CD4-positive, alpha-beta T cell treated with Interleukin-6 for 4 hours (primary cell): ENCODE results near the gene OXCT2.
"Not testable (repeated sequence)": the region's sequence is repeated elsewhere in the genome, so short reads cannot be mapped to it uniquely, and the experiment has no call there.

Experiments used
- DNase-seq: peaks from one replicate; pipeline ENCODE4 v3.0.0-alpha.2; 2020; ENCODE audit warnings: mixed read lengths

The OXCT2 gene

GRCh38 chr1:39771022-39771532 lies at the start of gene OXCT2:
OXCT2 (minus strand) TSS chr1:39771348; CDS start chr1:39771255, 93 bp downstream.
- not testable (repeated sequence) for DNase-seq

- DNase-seq: no peak
Observed at GRCh38 chr1:39819091-39819812, 48.1 kb upstream of the OXCT2 start.

GRCh38 chr1:39818482-39818881 lies 47.3 kb upstream of the OXCT2 start:
- DNase-seq: no peak

- peak; percentile 73 for DNase-seq
Observed at GRCh38 chr1:39817091-39817932, 46.2 kb upstream of the OXCT2 start.

- DNase-seq: peak; percentile 73
Observed at GRCh38 chr1:39816415-39817090, 45.4 kb upstream of the OXCT2 start.

GRCh38 chr1:39812913-39813312 lies 41.8 kb upstream of the OXCT2 start:
- no peak for DNase-seq

- DNase-seq: no peak
Observed at GRCh38 chr1:39808784-39809517, 37.8 kb upstream of the OXCT2 start.

- no peak for DNase-seq
Observed at GRCh38 chr1:39805385-39805784, 34.2 kb upstream of the OXCT2 start.

GRCh38 chr1:39802496-39803260 lies 31.5 kb upstream of the OXCT2 start:
- DNase-seq: no peak

GRCh38 chr1:39800471-39800835 lies 29.3 kb upstream of the OXCT2 start:
- no peak for DNase-seq

GRCh38 chr1:39799770-39800470 lies 28.8 kb upstream of the OXCT2 start:
- peak; percentile 74 for DNase-seq

GRCh38 chr1:39798859-39799769 lies 28.0 kb upstream of the OXCT2 start:
- peak; percentile 89 for DNase-seq

- DNase-seq: no peak
Observed at GRCh38 chr1:39795651-39796050, 24.5 kb upstream of the OXCT2 start.

GRCh38 chr1:39791838-39792237 lies 20.7 kb upstream of the OXCT2 start:
- DNase-seq: no peak

GRCh38 chr1:39789571-39790110 lies 18.5 kb upstream of the OXCT2 start:
- no peak for DNase-seq

- DNase-seq: peak; percentile 51
Observed at GRCh38 chr1:39788758-39789570, 17.8 kb upstream of the OXCT2 start, which contains the start of gene BMP8B. BMP8B (minus strand) TSS chr1:39788865; CDS start chr1:39788485, 380 bp downstream.

GRCh38 chr1:39788426-39788757 lies 17.2 kb upstream of the OXCT2 start:
- no peak for DNase-seq

- not testable (repeated sequence) for DNase-seq
Observed at GRCh38 chr1:39787964-39788363, 16.8 kb upstream of the OXCT2 start.

- DNase-seq: no peak
Observed at GRCh38 chr1:39787468-39787867, 16.3 kb upstream of the OXCT2 start.
